Left forelimb (tissue), 1 donor: ENCODE data around the gene PACSIN2.
"Not testable (repeated sequence)": the region's sequence is repeated elsewhere in the genome, so short reads cannot be mapped to it uniquely, and the experiment has no call there.

Source experiments
- DNase-seq: peaks from one replicate; pipeline ENCODE4 v3.0.0-alpha.2; 2018; ENCODE audit warnings: low spot score

Gene PACSIN2

GRCh38 chr22:43012390-43012789 is 2.6 kb downstream of the PACSIN2 start:
- no peak for DNase-seq

DNA sequence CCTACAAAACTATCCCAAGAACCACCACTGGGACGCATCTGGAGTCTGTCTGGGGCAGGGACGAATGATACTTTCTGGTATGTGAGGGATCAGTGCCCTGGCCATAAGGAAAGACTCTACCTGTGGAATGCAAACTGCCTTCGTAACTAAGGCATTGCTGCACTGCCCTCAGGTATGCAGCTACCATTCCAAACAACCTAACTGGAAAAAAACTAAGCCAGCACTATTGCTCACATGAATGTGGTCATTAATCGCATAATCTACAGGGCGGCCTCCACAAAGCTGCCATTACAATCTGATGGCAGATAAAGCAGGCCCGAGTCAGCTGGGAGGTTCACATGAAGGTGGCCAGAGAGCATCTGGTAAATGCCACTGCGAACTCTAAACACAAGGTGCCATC is 3.9 kb downstream of the PACSIN2 start:
- no peak for DNase-seq

GRCh38 chr22:43009444-43009843 is 5.5 kb downstream of the PACSIN2 start:
- DNase-seq: no peak

DNA sequence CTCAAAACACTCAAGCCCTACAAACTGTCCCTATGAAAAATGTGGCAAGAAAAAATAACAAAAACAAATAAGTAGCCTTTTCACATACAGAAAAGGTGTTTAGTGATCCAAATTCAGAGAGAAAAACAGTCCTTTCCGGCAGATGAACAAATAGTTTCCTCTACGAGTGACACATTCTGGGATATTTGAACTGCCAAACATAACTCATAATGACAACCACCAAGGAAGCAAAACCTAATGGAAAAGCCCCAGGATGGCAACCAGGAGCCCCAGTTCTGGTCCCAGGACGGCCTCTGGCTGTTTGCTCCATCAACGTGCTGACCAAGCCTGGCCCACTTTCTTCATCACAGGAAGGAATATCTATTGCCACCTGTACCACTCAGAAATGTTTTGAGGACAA is 6.0 kb downstream of the PACSIN2 start:
- DNase-seq: no peak

DNA sequence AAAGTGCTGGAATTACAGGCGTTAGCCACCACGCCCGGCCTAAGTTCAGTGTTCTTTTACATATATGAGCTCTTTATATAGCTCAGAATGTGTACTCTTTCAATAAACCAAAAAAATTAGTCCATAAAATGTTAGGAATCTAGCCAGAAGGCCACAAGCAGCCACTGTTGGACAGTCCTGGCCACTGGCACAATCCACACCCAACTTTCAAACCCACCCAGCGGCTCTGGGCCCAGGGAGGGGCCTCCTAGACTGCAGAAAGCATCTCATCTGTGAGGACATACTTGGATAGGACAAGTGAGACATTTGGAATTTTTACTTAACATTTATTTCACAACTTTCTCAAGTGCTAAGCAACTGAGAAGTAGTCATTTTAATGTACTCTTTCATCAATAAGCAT is 6.4 kb downstream of the PACSIN2 start:
- DNase-seq: no peak

GRCh38 chr22:43007519-43008102 is 7.3 kb downstream of the PACSIN2 start:
- DNase-seq: no peak

- no peak for DNase-seq
These were observed 8.2 kb downstream of the PACSIN2 start for GRCh38 chr22:43006753-43007152.

GRCh38 chr22:43006016-43006505 is 8.9 kb downstream of the PACSIN2 start:
- DNase-seq: no peak

- DNase-seq: no peak
These were observed 9.8 kb downstream of the PACSIN2 start for GRCh38 chr22:43005106-43005505.

- no peak for DNase-seq
These were observed 10.4 kb downstream of the PACSIN2 start for GRCh38 chr22:43004362-43005035.

DNA sequence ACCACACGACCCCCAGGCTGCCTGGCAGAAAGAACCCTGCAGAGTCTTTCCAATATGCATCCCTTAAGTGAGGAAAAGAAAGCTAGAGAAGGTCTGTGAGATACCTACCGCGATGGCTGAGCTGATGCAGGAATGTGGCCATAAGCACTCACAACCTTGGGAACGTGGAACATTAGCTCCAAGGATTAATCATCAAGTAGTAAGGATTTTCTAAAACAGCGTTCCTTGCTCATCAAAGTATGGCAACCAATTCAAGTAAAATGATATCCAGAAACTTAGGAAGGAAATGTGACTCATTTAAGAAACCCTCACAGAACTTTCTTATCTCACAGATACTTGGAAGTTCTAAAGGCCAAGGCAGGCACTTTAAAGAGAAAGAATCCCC is 12.8 kb downstream of the PACSIN2 start:
- no peak for DNase-seq

- DNase-seq: no peak
These were observed 13.4 kb downstream of the PACSIN2 start for GRCh38 chr22:43001271-43002201.

GRCh38 chr22:43000441-43001175 is 14.3 kb downstream of the PACSIN2 start:
- no peak for DNase-seq

- DNase-seq: no peak
These were observed 17.3 kb downstream of the PACSIN2 start for GRCh38 chr22:42997582-42998090.

- no peak for DNase-seq
These were observed 18.1 kb downstream of the PACSIN2 start for GRCh38 chr22:42996646-42997365.

DNA sequence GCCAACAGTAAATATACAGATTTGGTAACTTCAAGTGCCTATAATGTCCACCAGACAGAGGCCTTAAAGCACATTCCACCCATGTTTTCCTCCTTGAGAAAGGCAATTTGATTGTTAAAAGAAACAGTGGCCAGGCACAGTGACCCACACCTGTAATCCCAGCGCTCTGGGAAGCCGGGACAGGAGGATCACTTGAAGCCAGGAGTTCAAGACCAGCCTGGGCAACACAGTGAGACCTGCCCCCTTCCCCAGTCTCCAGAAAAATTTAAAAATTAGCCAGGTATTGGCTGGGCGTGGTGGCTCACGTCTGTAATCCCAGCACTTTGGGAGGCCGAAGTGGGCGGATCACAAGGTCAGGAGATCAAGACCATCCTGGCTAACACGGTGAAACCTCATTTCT is 19.3 kb downstream of the PACSIN2 start:
- DNase-seq: not testable (repeated sequence)

DNA sequence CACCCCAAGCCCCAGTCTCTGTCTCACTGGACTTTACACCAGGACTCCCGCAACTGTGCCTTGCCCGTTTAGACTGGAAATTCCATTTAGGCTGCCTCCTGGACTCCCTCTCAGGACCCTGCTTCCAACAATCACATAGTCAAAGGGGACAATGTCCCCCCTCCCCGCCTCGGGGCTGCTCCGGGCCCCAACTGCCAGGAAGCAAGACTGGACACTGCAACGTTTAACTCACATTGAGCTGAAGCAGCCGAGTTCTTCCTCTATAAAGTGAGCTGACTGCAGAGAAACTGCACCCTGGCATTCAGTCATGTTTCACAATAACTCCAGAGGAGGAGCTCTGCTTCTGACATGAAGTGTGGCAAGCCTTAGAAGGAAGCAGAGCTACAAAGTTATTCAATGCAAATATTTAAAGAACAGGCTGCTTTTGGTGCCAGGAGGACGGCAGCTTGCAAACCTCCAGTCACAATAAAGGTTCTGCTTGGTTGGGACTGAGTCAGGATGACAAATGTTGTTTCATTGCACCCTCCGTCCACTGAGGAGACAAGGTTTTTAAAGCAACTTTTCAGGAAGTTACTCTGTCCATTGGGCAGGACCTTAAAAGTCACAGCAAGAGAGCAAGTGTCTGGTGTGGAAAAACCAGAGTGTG is 19.9 kb downstream of the PACSIN2 start:
- no peak for DNase-seq

DNA sequence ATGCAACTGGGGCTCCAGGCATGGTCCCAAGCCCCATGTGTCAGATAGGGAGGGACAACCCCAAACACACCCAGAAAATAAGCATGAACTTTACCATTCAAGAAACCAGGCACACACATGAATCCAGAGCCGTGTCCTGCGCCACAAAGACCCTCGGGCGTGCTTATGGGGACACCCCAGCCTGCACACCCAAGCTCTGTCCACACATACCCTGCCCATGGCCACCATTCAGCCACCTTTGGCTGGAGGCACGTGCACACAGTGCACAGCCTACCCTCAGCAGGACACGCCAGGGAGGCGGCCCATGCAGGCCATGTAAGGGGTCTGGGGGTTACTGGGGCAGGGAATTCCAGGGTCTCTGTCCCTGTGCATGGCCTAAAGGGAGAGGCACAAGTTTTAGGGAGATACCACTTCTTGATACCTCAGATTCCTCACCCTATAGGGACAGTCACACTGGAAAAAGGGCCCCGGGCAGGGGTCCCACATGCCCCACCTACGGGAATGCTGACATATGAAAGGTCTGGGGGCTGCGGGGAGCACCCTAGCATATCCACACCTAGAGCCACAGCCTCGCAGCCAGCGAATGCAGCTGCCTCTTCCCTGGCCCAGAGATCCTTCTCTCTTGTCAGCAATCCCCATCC is 20.6 kb downstream of the PACSIN2 start:
- DNase-seq: no peak

DNA sequence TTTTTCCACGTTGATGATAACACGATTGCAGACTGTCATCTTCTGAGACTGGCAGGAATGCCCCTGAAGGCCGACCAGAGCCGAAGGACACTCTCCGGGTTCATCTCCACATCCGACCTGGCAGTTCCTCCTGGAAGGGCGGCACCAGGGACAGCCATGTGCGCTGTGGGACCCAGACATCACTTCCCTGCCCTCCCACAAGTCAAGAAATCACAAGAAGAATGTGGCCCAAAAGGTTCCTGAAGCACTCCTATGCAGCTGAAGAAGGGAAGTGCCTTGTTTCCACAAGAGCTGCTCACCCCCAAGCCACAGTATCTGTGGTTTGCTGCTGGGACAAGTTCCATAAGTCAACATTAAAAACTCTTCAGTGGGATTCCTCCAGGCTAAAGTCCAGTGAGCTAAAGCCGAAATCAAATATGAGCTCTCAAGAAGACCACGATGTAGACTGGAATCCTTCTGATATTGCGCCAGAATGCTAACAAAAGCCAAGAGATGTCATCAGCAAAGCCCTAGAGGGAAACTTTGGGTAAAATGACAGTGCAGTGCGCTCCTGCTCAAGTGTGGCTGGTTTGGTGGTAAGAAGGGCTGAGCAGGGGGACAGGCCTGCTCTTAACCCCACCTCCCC is 21.2 kb downstream of the PACSIN2 start:
- no peak for DNase-seq
